ENCODE measurements around the gene DDOST. TPM values are rescaled to one million over a fixed set of nuclear protein-coding genes. Genes with fewer than 3 reads are reported as not detected.

The DDOST gene
- 182 and 297 TPM in 2 replicates for total RNA-seq

- DNase-seq (ENCODE audit: low read depth), result peak; percentile 97
These were observed at the start of gene DDOST for GRCh38 chr1:20661207-20662109. Gene DDOST, minus strand, starts transcription at chr1:20661369. Its CDS starts 19 bp downstream, at chr1:20661350.

- DNase-seq (ENCODE audit: low read depth), result no peak
These were observed 49.5 kb upstream of the DDOST start for GRCh38 chr1:20710469-20711284.

GRCh38 chr1:20709868-20710267 lies 48.7 kb upstream of the DDOST start:
- no peak for DNase-seq (ENCODE audit: low read depth)

- DNase-seq (ENCODE audit: low read depth), result no peak
These were observed 47.7 kb upstream of the DDOST start for GRCh38 chr1:20708891-20709290.

- no peak for DNase-seq (ENCODE audit: low read depth)
These were observed 46.9 kb upstream of the DDOST start for GRCh38 chr1:20708057-20708456.

- no peak for DNase-seq (ENCODE audit: low read depth)
These were observed 45.7 kb upstream of the DDOST start for GRCh38 chr1:20706841-20707240.

- no peak for DNase-seq (ENCODE audit: low read depth)
These were observed 44.1 kb upstream of the DDOST start for GRCh38 chr1:20705203-20705755.

- no peak for DNase-seq (ENCODE audit: low read depth)
These were observed 43.4 kb upstream of the DDOST start for GRCh38 chr1:20704390-20705202.

GRCh38 chr1:20703124-20703756 lies 42.1 kb upstream of the DDOST start:
- no peak for DNase-seq (ENCODE audit: low read depth)

- DNase-seq (ENCODE audit: low read depth), result peak; percentile 11
These were observed 41.2 kb upstream of the DDOST start for GRCh38 chr1:20702416-20702815.

GRCh38 chr1:20701847-20702246 lies 40.7 kb upstream of the DDOST start:
- DNase-seq (ENCODE audit: low read depth), result no peak

- no peak for DNase-seq (ENCODE audit: low read depth)
These were observed 40.3 kb upstream of the DDOST start for GRCh38 chr1:20701446-20701845.

GRCh38 chr1:20700636-20701215 lies 39.6 kb upstream of the DDOST start:
- no peak for DNase-seq (ENCODE audit: low read depth)

- DNase-seq (ENCODE audit: low read depth), result no peak
These were observed 38.4 kb upstream of the DDOST start for GRCh38 chr1:20699558-20699957.

GRCh38 chr1:20698195-20698910 lies 37.2 kb upstream of the DDOST start:
- peak; percentile 79 for DNase-seq (ENCODE audit: low read depth)

- no peak for DNase-seq (ENCODE audit: low read depth)
These were observed 36.4 kb upstream of the DDOST start for GRCh38 chr1:20697563-20697962.

- peak; percentile 67 for DNase-seq (ENCODE audit: low read depth)
These were observed 35.5 kb upstream of the DDOST start for GRCh38 chr1:20696397-20697333.

- no peak for DNase-seq (ENCODE audit: low read depth)
These were observed 34.3 kb upstream of the DDOST start for GRCh38 chr1:20695515-20695914.

GRCh38 chr1:20693623-20694022 lies 32.5 kb upstream of the DDOST start:
- no peak for DNase-seq (ENCODE audit: low read depth)

All from renal cortical epithelial cell (primary cell).